Esophagus muscularis mucosa (tissue), 4 donors: Measurements from ENCODE around the gene DDRGK1. TPM values are rescaled to one million over a fixed set of nuclear protein-coding genes. Genes with fewer than 3 reads are reported as not detected.

Experiments
- DNase-seq: peaks from one replicate; pipeline ENCODE4 v3.0.0-alpha.2; 2017; ENCODE audit errors: extremely low spot score
- H3K27ac ChIP-seq, 4 donors: fragments of 200-600 bp; sonication (generic); replicated peaks in 1 of 4; 1 replicate in 3 of 4; 2 replicates in 1 of 4; pipeline ENCODE4 v1.5.1; 2016 to 2019; ENCODE audit warnings: mild to moderate bottlenecking in 1 of 4
- H3K27me3 ChIP-seq, 4 donors: fragments of 200-600 bp; sonication (generic); one replicate each; pipeline versions ENCODE4 v1.5.1 to v1.6.0; 2016 to 2019
- H3K36me3 ChIP-seq, 4 donors: fragments of 200-600 bp; sonication (generic); one replicate each; pipeline ENCODE4 v1.5.1; 2016 to 2019
- H3K4me1 ChIP-seq, 4 donors: fragments of 200-600 bp; sonication (generic); one replicate each; pipeline ENCODE4 v1.5.1; 2016 to 2019
- H3K4me3 ChIP-seq, 4 donors: fragments of 200-600 bp; sonication (generic); 1 replicate in 2 of 4; 2 replicates in 2 of 4; pipeline ENCODE4 v1.5.1; 2016 to 2019; ENCODE audit warnings: mild to moderate bottlenecking in 4 of 4, moderate library complexity in 1 of 4
- H3K9me3 ChIP-seq, 4 donors: fragments of 200-600 bp; sonication (generic); 1 replicate in 3 of 4; 2 replicates in 1 of 4; pipeline ENCODE4 v1.5.1; 2016 to 2019
- CTCF ChIP-seq, 3 experiments: fragments of 200-600 bp in 2 of 3; fragments of 450-650 bp in 1 of 3; sonication (generic) in 2 of 3; IDR thresholded peaks; one replicate each; pipeline ENCODE4 v1.5.1; 2017 to 2019; ENCODE audit warnings: antibody characterized with exemption in 3 of 3, mild to moderate bottlenecking in 2 of 3, moderate library complexity in 1 of 3
- EP300 ChIP-seq: sonication (generic); formaldehyde crosslinking; IDR thresholded peaks from one replicate; pipeline ENCODE4 v1.6.1; 2017; ENCODE audit warnings: antibody characterized with exemption
- POLR2A ChIP-seq: fragments of 450-650 bp; IDR thresholded peaks from one replicate; pipeline ENCODE4 v1.6.1; 2017; ENCODE audit warnings: antibody characterized with exemption, moderate library complexity, mild to moderate bottlenecking, low read depth
- POLR2AphosphoS5 ChIP-seq, 2 donors: sonication (generic); formaldehyde crosslinking; IDR thresholded peaks; one replicate each; pipeline ENCODE4 v1.6.1; 2017; ENCODE audit warnings: antibody characterized with exemption in 2 of 2
- WGBS: methylation state at CpG from one replicate; pipeline ENCODE4 v1.1.5; 2018; 5-methylcytosine and 5-hydroxymethylcytosine counted together
- intact Hi-C: fragments of 100-400 bp; cut with DNase I; formaldehyde crosslinking; loops from one replicate; pipeline ENCODE4 v1.15.1; 2023
- total RNA-seq, 4 donors: library from RNA; depleted of rRNA; stranded (reverse); fragments of >200 nt; gene quantifications; one replicate each; pipeline versions ENCODE4 v1.1.0 to v1.2.1, GENCODE V29; 2016

Gene DDRGK1
- total RNA-seq, 4 donors from 2014 or later: 64.4 to 86.0 (median 69.7) TPM

GRCh38 chr20:3164763-3165410, 39.6 kb downstream of the DDRGK1 start:
- peaks cover 0 to 21% (median 19%) of the 10 kb centered on the region in 4 donors for H3K4me1 ChIP-seq
- H3K27me3 ChIP-seq: peaks cover 0 to 16% (median 2%) of the 10 kb centered on the region in 4 donors
- intact Hi-C loops: no loop called here
- peaks cover 0 to 4% (median 0%) of the 10 kb centered on the region in 4 donors for H3K36me3 ChIP-seq
- 87% methylated on average over 35 of the region's 41 CpGs for WGBS
- no peaks in the 10 kb centered on the region for H3K9me3 ChIP-seq
- TF ChIP-seq CTCF (IDR thresholded peaks at IDR 0.05) (no peak), EP300 (no peak), POLR2A (no peak), POLR2AphosphoS5 (IDR thresholded peaks at IDR 0.05) (no peak)
- H3K27ac ChIP-seq: peak overlapping the region in 1 of 4 donors; percentile 42
- DNase-seq: no peak
- H3K4me3 ChIP-seq: peak overlapping the region in 2 of 4 donors; percentile 10 to 18

DNA sequence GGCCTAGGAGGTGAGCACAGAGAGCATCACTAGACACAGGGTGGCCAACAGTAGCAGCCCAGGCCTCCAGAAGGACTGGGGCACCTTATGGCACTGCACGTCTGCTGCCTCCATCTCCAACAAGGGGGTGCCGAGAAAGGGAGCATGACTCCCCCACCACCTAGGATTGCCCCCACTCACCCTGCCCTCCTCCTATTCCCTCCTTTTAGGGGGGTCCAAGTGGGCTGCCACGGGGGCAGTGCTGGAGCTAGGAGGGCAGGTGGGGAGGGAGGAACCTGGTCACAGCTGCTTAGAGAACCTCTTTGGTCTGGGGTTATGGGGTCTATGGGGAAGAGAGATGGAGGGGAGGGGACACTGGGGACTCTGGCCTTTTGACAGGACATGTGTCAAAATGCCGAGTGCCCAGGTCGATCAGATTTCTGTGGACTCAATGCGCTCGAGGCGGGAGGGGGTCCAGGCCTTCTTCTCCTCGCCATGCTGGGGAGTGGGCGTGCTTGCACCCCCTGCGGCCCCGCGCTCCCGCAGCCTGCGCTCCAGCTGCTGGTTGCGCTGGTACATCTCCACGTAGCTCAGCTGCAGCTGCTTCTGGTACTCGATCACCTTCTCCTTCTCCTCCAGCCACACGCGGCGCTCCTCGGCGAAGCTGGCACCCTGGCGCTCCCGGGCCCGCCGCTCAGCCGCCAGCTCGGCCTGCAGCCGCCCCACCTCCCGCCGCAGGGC, 40.3 kb downstream of the DDRGK1 start:
- no peak for TF ChIP-seq CTCF (IDR thresholded peaks at IDR 0.05)
- no peak for TF ChIP-seq POLR2A
- no peak for TF ChIP-seq POLR2AphosphoS5 (IDR thresholded peaks at IDR 0.05)
- TF ChIP-seq EP300: no peak
- intact Hi-C loops: no loop called here

DNA sequence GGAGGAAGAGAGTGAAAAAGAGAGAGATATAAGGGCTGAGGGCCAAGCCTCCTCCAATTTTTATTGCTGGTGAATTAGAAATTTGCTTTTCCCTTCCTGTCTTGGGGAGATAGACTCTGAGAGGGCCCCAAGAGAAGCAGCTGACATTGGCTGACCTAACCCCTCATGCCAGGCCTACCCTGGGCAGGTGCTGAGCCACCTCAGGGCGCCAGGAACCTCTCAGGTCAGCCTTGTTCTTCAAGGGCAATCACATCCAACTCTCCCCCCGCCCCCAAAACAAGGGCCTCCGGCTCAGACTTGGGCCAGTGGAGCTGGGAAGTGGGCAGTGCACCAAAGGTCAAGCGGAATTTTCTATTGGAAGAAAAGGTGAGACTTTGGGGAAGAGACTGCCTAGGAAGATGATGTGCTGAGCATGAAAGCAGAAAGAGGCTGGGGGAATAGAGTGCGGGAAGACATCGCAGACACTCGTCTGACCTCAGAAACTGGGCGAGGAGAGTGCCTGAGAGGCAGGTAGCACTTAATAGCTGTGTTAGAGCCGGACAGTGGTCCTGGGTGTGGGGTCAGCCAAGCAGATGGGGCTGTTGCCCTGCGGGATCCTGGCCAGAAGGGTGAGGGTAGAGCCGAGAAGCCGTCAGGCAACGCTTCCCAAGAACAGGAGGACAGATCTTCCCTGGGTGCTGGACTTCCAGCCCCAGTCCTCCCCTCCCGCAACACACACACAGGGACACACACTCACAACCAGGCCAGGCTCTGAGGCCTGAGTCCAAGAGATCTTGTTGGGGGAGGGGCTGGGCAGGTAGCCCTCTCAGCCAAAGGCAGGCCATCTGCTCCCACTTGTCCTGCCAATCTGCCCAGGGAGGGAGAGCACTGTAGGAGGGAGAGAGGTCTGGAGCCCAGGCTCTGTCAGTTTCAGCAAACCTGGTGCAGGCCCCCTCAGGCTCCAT, 41.1 kb downstream of the DDRGK1 start:
- peaks cover 0 to 9% (median under 1%) of the 10 kb centered on the region in 4 donors for H3K27me3 ChIP-seq
- intact Hi-C loops: no loop called here
- H3K9me3 ChIP-seq: no peaks in the 10 kb centered on the region
- DNase-seq: no peak
- 89% methylated on average over 8 of the region's 14 CpGs for WGBS
- no peak overlapping the region for H3K4me3 ChIP-seq
- TF ChIP-seq POLR2A: no peak
- no peak for TF ChIP-seq EP300
- TF ChIP-seq POLR2AphosphoS5 (IDR thresholded peaks at IDR 0.05): no peak
- no peak for TF ChIP-seq CTCF (IDR thresholded peaks at IDR 0.05)
- peaks cover 5 to 28% (median 26%) of the 10 kb centered on the region in 4 donors for H3K4me1 ChIP-seq
- H3K27ac ChIP-seq: no peak overlapping the region
- H3K36me3 ChIP-seq: peaks cover 0 to 4% (median 0%) of the 10 kb centered on the region in 4 donors

More for the DNA sequence above, 40.3 kb downstream of the DDRGK1 start:
- no peak overlapping the region for H3K27ac ChIP-seq
- WGBS: 86% methylated on average over 31 of the region's 32 CpGs
- peaks cover 0 to 21% (median 20%) of the 10 kb centered on the region in 4 donors for H3K4me1 ChIP-seq
- no peak for DNase-seq
- peak overlapping the region in 2 of 4 donors; percentile 10 to 12 for H3K4me3 ChIP-seq
- H3K36me3 ChIP-seq: peaks cover 0 to 4% (median 0%) of the 10 kb centered on the region in 4 donors
- peaks cover 0 to 16% (median 2%) of the 10 kb centered on the region in 4 donors for H3K27me3 ChIP-seq
- no peaks in the 10 kb centered on the region for H3K9me3 ChIP-seq

- intact Hi-C loops: no loop called here
- 61% methylated on average over 11 of the region's 11 CpGs for WGBS
Observed at GRCh38 chr20:3162080-3162611, 42.3 kb downstream of the DDRGK1 start.

More at GRCh38 chr20:3162080-3162611, 42.3 kb downstream of the DDRGK1 start:
- H3K36me3 ChIP-seq: peaks cover 0 to 4% (median 0%) of the 10 kb centered on the region in 4 donors
- TF ChIP-seq POLR2AphosphoS5 (IDR thresholded peaks at IDR 0.05) (no peak), CTCF (IDR thresholded peaks at IDR 0.05) (no peak)
- DNase-seq: no peak
- no peak overlapping the region for H3K27ac ChIP-seq
- H3K27me3 ChIP-seq: no peaks in the 10 kb centered on the region
- no peak overlapping the region for H3K4me3 ChIP-seq
- no peaks in the 10 kb centered on the region for H3K9me3 ChIP-seq
- H3K4me1 ChIP-seq: peaks cover 17 to 39% (median 37%) of the 10 kb centered on the region in 4 donors
